HG02623 (cell line): ENCODE measurements around the gene GAL3ST2.
"Not testable (repeated sequence)": the region's sequence is repeated elsewhere in the genome, so short reads cannot be mapped to it uniquely, and the experiment has no call there.

ENCODE experiments used
- ATAC-seq: cut with Tn5 transposase; IDR thresholded peaks from one replicate; pipeline ENCODE4 v1.9.1; 2021; ENCODE audit warnings: moderate library complexity; ENCODE audit not compliant: unreplicated experiment

Gene GAL3ST2

GRCh38 chr2:241776336-241777169, at the start of gene GAL3ST2:
TSS of gene GAL3ST2 (plus strand) at chr2:241776822. CDS start at chr2:241776956, 134 bp downstream.
- ATAC-seq = no peak

GRCh38 chr2:241728000-241728399, 48.6 kb upstream of the GAL3ST2 start:
- ATAC-seq = no peak

GRCh38 chr2:241728627-241729026, 48.0 kb upstream of the GAL3ST2 start:
- ATAC-seq = no peak

GRCh38 chr2:241729868-241730267, 46.8 kb upstream of the GAL3ST2 start:
- no peak for ATAC-seq

GRCh38 chr2:241730671-241731293, 45.8 kb upstream of the GAL3ST2 start:
- no peak for ATAC-seq

- ATAC-seq = not testable (repeated sequence)
Observed at GRCh38 chr2:241732513-241733186, 44.0 kb upstream of the GAL3ST2 start.

GRCh38 chr2:241733391-241734207, 43.0 kb upstream of the GAL3ST2 start:
- no peak for ATAC-seq

GRCh38 chr2:241734208-241734466, 42.5 kb upstream of the GAL3ST2 start:
- no peak for ATAC-seq

- ATAC-seq = peak; percentile 74
Observed at GRCh38 chr2:241734467-241735208, 42.0 kb upstream of the GAL3ST2 start, which contains the start of gene D2HGDH. TSS of gene D2HGDH (plus strand) at chr2:241734630. CDS start at chr2:241735225, 595 bp downstream.

- no peak for ATAC-seq
Observed at GRCh38 chr2:241736111-241736510, 40.5 kb upstream of the GAL3ST2 start.

GRCh38 chr2:241738040-241738686, 38.5 kb upstream of the GAL3ST2 start:
- ATAC-seq = no peak

- ATAC-seq = no peak
Observed at GRCh38 chr2:241739177-241739576, 37.4 kb upstream of the GAL3ST2 start.

GRCh38 chr2:241739651-241740050, 37.0 kb upstream of the GAL3ST2 start:
- no peak for ATAC-seq

- no peak for ATAC-seq
Observed at GRCh38 chr2:241741016-241741415, 35.6 kb upstream of the GAL3ST2 start.

GRCh38 chr2:241742320-241742939, 34.2 kb upstream of the GAL3ST2 start:
- no peak for ATAC-seq

- ATAC-seq = not testable (repeated sequence)
Observed at GRCh38 chr2:241743008-241743407, 33.6 kb upstream of the GAL3ST2 start.

GRCh38 chr2:241743620-241744019, 33.0 kb upstream of the GAL3ST2 start:
- no peak for ATAC-seq

GRCh38 chr2:241744028-241744754, 32.4 kb upstream of the GAL3ST2 start:
- no peak for ATAC-seq

- ATAC-seq = no peak
Observed at GRCh38 chr2:241745276-241745675, 31.3 kb upstream of the GAL3ST2 start.
